HG03565 (cell line): ENCODE measurements around the gene PRR15L.
A peak's percentile ranks its signal among the peaks of the same experiment; 100 is the strongest.
"Not testable (repeated sequence)": the region's sequence is repeated elsewhere in the genome, so short reads cannot be mapped to it uniquely, and the experiment has no call there.

Experiments used
- ATAC-seq: cut with Tn5 transposase; IDR thresholded peaks from one replicate; pipeline ENCODE4 v1.9.1; 2021; ENCODE audit warnings: mild to moderate bottlenecking, moderate library complexity; ENCODE audit not compliant: unreplicated experiment

Gene PRR15L

GRCh38 chr17:47941246-47942095 is 16.2 kb downstream of the PRR15L start, which contains the start of gene PNPO:
TSS of gene PNPO (plus strand) at chr17:47941571. CDS start at chr17:47941676, 105 bp downstream.
- ATAC-seq = peak; percentile 87

GRCh38 chr17:47937941-47938340 is 19.7 kb downstream of the PRR15L start:
- no peak for ATAC-seq

GRCh38 chr17:47935961-47936360 is 21.7 kb downstream of the PRR15L start:
- ATAC-seq = no peak

- ATAC-seq = not testable (repeated sequence)
Measured at GRCh38 chr17:47935468-47935867, 22.2 kb downstream of the PRR15L start.

- no peak for ATAC-seq
Measured at GRCh38 chr17:47934856-47935255, 22.8 kb downstream of the PRR15L start.

- no peak for ATAC-seq
Measured at GRCh38 chr17:47931848-47932247, 25.8 kb downstream of the PRR15L start.

- ATAC-seq = no peak
Measured at GRCh38 chr17:47929218-47930000, 28.3 kb downstream of the PRR15L start.

- ATAC-seq = no peak
Measured at GRCh38 chr17:47928415-47928814, 29.3 kb downstream of the PRR15L start.

GRCh38 chr17:47927821-47928400 is 29.8 kb downstream of the PRR15L start:
- no peak for ATAC-seq

- no peak for ATAC-seq
Measured at GRCh38 chr17:47925678-47925988, 32.0 kb downstream of the PRR15L start.

- no peak for ATAC-seq
Measured at GRCh38 chr17:47924785-47925677, 32.7 kb downstream of the PRR15L start.

- ATAC-seq = not testable (repeated sequence)
Measured at GRCh38 chr17:47919889-47920288, 37.8 kb downstream of the PRR15L start.

- no peak for ATAC-seq
Measured at GRCh38 chr17:47918991-47919390, 38.7 kb downstream of the PRR15L start.

- no peak for ATAC-seq
Measured at GRCh38 chr17:47918006-47918405, 39.7 kb downstream of the PRR15L start.

GRCh38 chr17:47917581-47917980 is 40.1 kb downstream of the PRR15L start:
- ATAC-seq = no peak

GRCh38 chr17:47916489-47917208 is 41.0 kb downstream of the PRR15L start:
- no peak for ATAC-seq

- ATAC-seq = no peak
Measured at GRCh38 chr17:47915776-47916398, 41.8 kb downstream of the PRR15L start.

GRCh38 chr17:47914306-47914948 is 43.3 kb downstream of the PRR15L start:
- ATAC-seq = no peak

- no peak for ATAC-seq
Measured at GRCh38 chr17:47913050-47913449, 44.6 kb downstream of the PRR15L start.
